SKM-1 treated with dmso at 0.1 percent for 144 hours (cell line): ENCODE data around the gene CLN3.
"Not testable (repeated sequence)": the region's sequence is repeated elsewhere in the genome, so short reads cannot be mapped to it uniquely, and the experiment has no call there.

ENCODE experiments used
- DNase-seq: peaks from one replicate; lab custom pipeline; 2025; ENCODE audit not compliant: unreplicated experiment; lab: John Stamatoyannopoulos, UW

CLN3 gene

DNA sequence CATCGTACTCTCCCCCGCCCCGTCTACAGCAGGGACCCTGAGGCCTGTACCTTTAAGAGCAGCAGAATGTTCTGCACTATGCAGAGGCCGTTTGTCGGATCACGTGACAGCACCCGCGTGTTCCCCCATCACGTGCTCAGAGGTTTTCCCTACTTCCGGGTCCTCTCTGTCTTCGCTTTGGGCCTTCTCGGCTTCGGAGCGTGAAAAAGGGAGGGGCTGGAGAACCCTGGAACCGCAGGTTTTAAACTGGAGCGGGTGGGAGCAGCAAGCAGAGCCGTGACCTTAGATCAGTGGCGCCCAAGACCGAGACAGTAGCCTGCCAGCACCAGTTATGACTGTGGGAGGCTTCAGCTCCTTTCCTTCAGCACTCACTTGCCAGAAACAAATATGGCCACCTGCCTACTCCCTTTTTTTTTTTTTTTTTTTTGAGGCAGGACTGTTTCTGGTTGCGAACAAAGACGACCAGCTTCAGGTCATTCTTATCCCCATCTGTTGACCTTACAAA lies at the start of gene CLN3:
CLN3 (minus strand) TSS at position 105 of the 505 bp plus-strand sequence. CDS start 315 bp downstream, outside the sequence.
- peak; percentile 95 for DNase-seq

DNA sequence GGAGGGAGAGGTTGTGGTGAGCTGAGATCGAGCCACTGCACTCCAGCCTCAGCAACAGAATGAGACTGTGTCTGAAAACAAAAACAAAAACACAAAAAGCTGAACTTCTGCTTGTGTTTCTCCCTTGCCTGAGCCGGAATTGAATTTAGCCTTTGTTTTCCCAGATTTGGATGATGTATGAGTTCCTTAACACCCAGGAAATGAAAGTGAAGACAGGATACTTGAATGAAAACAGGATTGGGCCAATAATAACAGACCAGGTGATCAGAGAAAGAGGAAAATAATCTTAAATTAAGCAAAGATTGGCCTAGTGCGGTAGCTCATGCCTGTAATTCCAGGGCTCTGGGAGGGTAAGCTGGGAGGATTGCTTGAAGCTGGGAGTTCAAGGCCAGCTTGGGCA lies 48.5 kb upstream of the CLN3 start:
- DNase-seq, result no peak

DNA sequence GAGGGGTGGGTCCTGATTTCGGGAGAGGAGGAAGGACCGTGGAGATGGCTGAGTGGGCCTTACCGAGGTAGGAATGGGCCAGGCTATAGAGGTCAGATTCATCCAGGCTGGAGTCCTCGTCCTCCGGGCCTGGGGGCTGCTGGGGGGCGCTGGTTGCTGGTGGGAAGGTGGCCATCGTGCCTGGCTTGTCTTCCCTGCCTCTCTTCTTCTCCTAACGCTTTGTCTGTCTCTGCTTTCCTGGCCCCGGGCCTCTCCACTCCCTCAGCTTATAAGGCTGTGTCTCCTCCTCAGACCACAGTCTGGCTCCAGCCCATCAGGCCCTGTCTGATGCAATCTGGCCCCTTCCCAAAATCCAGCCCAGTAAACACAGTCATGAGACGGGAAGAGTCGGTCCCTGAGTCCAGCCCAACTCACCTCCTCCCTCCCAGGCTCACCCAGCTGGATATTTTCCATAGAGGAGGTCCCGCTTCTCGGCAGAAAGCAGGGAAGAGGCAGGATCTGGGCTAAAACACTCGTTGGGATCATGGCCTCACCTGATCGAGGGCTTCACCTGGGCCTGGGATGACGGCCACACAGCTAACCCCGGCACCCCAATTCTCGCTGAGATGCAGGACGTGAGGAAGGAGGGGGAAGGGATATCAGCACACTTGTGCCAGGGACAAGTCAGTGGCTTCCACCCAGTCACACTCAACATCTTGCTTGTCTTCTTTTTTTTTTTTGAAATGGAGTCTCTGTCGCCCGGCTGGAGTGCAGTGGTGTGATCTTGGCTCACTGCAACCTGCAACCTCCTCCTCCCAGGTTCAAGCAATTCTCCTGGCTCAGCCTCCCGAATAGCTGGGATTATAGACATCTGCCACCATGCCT lies 47.1 kb upstream of the CLN3 start, which contains the start of gene NUPR1:
NUPR1 (minus strand) TSS at position 242 of the 864 bp plus-strand sequence; CDS start at position 175, 67 bp downstream.
- no peak for DNase-seq

GRCh38 chr16:28537964-28538732 lies 46.3 kb upstream of the CLN3 start:
- no peak for DNase-seq

GRCh38 chr16:28537076-28537475 lies 45.2 kb upstream of the CLN3 start:
- no peak for DNase-seq

DNA sequence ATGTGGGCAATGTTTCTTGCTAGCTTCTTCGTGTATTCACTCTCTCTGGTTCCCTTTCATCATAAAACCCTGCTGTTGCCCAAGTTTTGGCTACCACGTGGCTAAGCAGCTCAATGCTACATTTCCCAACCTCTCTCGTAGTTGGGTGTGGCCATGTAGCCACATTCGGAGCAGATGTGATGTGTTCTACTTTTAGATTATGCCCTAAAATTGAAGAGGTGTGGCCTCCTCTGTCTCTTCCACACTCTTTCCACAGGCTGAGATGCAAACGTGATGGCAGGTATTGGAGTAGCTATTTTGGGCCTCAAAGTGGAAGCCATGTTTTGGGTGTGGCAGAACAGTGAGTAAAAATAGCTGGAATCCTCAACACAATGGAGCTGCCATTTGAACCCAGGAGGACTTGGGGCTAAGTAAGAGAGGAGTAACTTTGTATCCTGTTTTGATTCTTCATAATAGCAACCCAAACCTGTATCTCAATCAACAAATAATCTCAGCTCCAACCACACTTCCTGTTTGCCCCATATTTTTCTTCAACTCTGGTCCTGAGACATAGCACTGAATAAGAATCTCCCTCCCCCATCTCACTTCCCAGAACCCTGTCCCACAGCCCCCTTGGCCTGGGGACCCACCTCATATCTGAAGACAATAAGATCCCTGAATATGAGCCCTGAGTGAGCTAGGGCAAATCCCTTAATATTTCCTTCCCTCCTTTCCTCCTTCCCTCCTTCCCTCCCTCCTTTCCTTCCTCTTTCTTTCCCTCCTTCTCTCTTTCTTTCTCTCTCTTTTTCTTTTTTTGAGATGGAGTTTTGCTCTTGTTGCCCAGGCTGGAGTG lies 42.9 kb upstream of the CLN3 start:
- peak; percentile 97 for DNase-seq

DNA sequence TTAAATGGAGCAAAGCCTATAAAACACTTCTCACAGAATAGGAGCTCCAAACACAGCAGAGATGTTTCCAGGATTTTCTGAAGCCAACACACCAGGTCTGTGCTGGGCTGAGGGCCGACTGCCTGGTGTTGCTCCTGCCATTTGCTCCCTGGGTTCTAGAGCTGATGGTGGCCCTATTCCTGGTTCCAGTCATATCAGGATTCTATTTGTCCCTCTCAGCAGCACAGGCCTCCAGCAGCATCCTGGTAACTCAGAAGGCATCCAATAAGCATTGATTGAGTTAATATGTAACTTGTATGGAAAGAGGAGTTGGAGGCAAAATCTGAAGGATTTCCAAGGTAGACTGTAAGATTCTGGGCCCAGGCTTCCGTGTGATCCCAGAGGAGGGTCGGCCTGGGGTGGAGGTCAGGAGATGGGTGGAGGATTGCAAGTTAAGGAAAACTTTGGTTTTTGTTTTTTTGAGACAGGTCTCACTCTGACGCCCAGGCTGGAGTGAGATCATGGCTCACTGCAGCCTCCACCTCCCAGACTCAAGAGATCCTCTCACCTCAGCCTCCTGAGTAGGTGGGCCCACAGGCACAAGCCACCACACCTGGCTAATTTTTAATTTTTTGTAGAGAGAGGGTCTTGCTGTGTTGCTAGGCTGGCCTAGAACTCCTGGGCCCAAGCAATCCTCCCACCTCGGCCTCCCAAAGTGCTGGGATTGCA lies 41.2 kb upstream of the CLN3 start:
- DNase-seq, result no peak

- no peak for DNase-seq
These were observed 40.2 kb upstream of the CLN3 start for GRCh38 chr16:28531777-28532744.

DNA sequence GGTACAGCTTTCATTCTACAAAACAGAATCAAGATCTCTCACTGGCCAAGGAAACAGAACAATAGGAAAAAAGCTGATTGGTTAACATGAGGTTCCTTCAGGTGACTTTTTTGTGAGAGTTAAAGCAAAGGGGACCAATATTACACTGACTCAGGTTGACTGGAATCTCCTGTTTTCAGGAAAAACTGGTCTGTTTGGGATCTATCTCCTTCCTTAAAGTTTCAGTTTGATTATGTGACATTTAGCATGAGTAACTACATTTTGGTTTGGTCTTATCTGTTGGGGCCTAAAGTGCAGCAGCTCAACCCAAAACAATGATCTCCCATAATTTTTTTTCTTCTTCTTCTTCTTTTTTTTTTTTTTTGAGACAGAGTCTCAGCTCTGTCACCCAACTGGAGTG lies 37.2 kb upstream of the CLN3 start:
- no peak for DNase-seq

- no peak for DNase-seq
These were observed 36.6 kb upstream of the CLN3 start for GRCh38 chr16:28528463-28528867.

- DNase-seq, result no peak
These were observed 36.1 kb upstream of the CLN3 start for GRCh38 chr16:28527985-28528384.

DNA sequence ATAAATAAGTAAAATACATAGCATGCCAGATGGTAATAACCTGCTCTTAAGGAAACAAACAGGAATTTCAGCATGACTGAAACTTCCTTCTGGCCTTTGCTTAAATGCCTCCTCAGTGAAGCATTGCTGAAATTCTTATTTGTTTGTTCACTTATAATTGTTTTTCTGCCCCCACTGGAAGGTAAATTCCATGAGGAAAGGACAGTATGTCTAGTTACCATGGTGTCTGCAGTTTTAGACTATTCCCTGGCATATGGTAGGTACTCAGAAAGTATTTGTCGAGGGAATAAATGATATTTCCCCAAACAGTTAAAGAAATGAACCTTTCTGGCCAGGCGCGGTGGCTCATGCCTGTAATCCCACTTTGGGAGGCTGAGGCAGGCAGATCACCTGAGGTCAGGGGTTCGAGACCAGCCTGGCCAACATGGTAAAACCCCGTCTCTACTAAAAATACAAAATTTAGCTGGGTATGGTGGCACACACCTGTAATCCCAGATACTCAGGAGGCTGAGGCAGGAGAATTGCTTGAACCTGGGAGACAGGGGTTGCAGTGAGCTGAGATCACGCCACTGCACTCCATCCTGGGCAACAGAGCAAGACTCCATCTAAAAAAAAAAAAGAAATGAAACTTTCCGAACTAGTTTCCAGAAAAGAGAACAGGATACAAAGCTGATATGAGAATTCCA lies 35.4 kb upstream of the CLN3 start:
- DNase-seq, result not testable (repeated sequence)

GRCh38 chr16:28526201-28527099 lies 34.6 kb upstream of the CLN3 start:
- no peak for DNase-seq

GRCh38 chr16:28524681-28525171 lies 32.9 kb upstream of the CLN3 start:
- no peak for DNase-seq

DNA sequence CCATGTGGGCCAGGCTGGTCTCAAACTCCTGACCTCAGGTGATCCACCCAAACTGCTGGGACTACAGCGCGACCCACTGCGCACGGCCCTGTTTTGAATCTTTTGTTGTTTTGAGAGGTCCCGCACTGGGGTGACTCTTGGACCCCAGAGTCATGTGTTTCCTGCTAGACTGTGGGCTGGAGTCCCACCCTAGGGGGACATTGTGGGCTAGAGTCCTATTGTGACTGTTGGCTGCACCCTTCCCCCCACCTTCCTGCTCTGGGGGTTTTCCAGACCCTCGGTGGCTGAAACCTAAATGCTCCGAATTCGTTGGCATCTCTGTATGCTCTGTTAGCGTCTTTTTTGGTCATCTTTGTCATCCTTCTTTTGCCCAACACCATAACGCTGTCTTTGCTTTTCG lies 30.9 kb upstream of the CLN3 start:
- DNase-seq, result no peak

- DNase-seq, result no peak
These were observed 29.6 kb upstream of the CLN3 start for GRCh38 chr16:28521436-28521835.

DNA sequence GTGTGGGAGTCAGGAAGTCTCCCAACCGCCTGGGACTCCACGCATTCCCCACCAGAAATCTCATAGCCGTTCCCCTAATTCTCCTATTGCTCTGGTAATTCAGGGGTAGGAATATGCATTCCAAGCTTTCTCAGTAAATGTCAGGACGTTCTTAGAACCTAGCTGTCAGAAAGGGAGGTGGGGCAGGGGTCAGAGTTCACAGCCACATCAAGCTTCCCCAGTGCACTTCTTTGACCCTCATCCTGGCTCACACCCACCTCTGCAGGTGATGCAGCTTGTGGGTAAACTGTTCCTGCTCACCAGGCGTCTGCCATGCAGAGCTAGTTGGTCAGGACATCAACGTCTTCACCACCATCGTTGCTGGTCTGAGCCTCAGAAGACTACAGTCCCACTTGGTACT lies 28.8 kb upstream of the CLN3 start:
- no peak for DNase-seq
